SHP77 (cell line): Measurements from ENCODE around the gene TRAF3IP3.
A peak's percentile ranks its signal among the peaks of the same experiment; 100 is the strongest.

Source experiments
- DNase-seq, 2 experiments: peaks; one replicate each; lab custom pipeline; 2025; lab: John Stamatoyannopoulos, UW

The TRAF3IP3 gene

DNA sequence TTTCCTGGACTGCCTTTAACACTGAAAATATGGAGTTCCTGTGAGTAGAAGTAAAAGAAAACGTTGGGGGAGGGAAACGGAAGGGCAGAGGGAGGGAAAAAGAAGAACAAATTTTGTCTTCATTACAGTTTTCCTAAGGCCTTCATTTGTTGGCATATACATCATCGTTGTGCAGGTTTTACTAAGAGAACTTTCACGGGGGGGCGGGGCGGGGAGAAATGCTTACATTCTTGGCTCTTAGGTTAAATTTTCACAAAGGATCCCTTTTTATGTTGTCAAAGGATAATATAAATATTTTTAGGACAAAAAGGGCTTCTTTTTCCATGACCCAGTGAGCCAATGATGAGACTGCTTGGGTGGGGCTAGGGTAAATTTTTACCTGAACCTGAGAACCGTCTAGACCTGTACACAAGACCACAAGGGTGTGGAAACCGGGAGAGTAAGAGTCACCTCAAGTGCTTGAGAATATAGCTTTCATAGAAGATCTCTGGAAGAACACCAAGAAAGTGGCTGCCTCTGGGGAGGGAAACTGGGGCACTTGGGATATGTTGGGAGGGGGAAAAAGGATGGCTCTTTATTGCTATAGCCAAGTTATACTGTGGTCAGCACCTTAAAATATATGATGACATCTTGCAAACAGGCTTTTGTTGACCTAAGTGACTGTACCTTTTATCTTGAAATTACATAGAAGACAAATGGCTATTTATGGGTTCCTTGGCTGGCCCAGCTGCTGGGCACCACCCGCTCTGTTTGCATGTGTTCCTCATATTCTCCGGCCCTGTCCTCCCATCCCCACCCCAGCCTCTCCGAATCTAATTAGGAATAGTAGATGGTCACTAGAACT, 70.0 kb downstream of the TRAF3IP3 start:
- no peak for DNase-seq

DNA sequence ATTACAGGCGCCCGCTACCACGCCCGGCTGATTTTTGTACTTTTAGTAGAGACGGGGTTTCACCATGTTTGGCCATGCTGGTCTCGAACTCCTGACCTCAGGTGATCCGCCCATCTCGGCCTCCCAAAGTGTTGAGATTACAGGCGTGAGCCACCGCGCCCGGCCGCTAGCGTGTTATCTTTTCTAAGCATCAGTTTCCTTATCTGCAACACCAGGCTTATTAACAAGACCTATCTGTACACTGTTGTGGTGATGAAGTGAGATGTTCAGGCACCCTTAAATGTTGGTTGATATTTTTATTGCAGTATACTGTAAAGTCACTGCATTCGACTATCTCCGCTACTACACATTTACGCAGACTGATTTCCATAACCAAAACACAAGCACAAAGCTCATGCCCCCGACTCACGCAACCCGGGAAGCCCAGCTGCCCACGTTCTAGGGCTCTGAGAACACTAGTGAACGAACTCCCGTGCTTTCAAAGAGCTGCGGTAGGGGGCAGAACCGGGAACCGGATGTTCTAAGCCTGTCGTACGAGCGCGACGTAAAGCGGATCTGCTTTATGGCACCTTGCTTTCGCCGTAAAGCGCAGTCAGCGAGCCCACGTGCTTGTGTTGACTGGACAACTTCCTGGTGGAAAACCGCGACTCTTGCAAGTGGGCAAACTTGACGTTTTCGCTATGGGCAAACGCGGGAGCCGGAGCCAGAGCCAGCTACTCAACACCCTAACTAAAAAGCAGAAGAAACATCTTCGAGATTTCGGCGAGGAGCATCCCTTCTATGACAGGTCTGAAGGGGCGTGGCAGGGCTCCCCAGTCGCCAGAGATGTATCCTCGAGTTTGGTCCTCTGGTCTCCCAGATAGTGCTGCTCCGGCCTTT, 71.8 kb downstream of the TRAF3IP3 start, which contains the start of gene UTP25:
UTP25 (plus strand) TSS at position 589 of the 879 bp plus-strand sequence; CDS start at position 681, 92 bp downstream.
- DNase-seq = peak; percentile 93

DNA sequence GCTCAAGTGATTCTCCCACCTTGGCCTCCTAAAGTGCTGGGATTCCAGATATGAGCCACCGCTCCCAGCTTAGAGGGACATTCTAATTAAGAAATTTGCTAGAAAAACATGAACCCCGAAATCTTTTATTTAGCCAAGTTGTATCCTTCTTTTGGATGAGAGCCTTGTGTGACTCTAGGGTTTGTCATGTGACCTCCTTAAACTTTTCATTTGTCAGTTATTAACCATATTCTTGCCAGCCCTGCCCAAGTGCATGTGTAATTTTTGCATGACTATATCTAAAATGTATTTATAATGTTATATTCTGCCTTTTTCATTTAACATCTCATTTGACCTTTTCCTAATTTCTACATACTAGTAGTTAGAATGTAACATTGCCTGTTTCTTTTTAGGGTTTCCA, 73.9 kb downstream of the TRAF3IP3 start:
- no peak for DNase-seq

DNA sequence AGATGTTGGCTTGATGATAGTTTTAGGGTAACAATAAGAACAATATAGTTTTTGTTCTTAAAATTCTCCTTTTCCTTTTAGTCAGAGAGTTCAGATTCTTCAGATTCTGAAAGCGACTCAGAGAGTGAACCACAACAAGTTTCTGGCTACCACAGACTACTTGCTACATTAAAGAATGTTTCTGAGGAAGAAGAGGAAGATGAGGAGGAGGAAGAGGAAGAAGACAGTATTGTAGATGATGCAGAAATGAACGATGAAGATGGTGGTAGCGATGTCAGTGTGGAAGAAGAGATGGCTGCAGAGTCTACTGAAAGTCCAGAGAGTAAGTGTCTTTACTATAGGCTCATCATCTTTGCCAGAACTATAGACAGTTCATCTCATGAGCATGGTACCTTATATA, 74.9 kb downstream of the TRAF3IP3 start:
- no peak for DNase-seq

DNA sequence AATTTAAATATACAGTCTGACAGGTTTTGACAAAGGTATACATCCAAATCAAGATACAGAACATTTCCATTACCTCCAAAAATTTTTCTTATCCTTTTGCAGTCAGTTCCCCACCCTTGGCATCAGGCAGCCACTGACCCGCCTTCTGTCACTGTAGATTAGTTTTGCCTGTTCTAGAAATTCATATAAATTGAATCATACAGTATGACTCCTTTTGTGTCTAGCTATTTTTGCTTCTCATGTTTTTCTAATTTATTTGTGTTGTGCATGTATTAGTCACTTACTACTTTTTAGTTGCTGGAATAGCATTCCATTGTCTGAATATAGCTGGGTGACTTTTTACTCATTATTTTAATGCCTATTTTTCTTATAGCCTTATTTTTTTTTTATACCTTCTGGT, 75.8 kb downstream of the TRAF3IP3 start:
- DNase-seq = no peak
